HCT116 (cell line): ENCODE results near the gene ISCU. TPM values are rescaled to one million over a fixed set of nuclear protein-coding genes. Genes with fewer than 3 reads are reported as not detected.

ENCODE experiments used
- ATAC-seq: fragments of 200-7000 bp; cut with Tn5 transposase; 2 replicates; pipeline ENCODE4 v1.9.1; 2020; ENCODE audit warnings: mild to moderate bottlenecking, moderate library complexity
- BruUV-seq: library from RNA; stranded (reverse); fragments of 400-500 nt; replicated peaks from 2 replicates; lab custom pipeline; 2021; lab: Mats Ljungman, UMichigan
- CTCF ChIA-PET: fragments of 300-600 bp; sonication (Branson Sonifier 250); formaldehyde crosslinking; loops from one replicate; lab custom pipeline; 2021; ENCODE audit warnings: antibody characterized with exemption; lab: Charles Lee
- POLR2A ChIA-PET: fragments of 300-600, 350-600 bp; sonication (Branson Sonifier 250); formaldehyde crosslinking; loops from one replicate; lab custom pipeline; 2021; ENCODE audit warnings: antibody characterized with exemption; lab: Charles Lee
- RAD21 ChIA-PET, 2 experiments: fragments of 300-600 bp; sonication (Branson Sonifier 250); formaldehyde crosslinking; loops; one replicate each; lab custom pipeline; 2023; ENCODE audit warnings: low total read pairs in 2 of 2; ENCODE audit not compliant: uncharacterized antibody in 2 of 2, unreplicated experiment in 2 of 2, low non-redundant PET in 1 of 2; lab: Charles Lee
- DNase-seq: peaks from one replicate; pipeline ENCODE4 v3.0.0-alpha.2; 2010; ENCODE audit warnings: low read depth, low spot score
- H2AFZ ChIP-seq: fragments of 200-600 bp; shearing (Covaris generic), sonication (generic); 2 replicates; pipeline ENCODE4 v1.6.1; 2017; ENCODE audit warnings: low read depth, mixed run types, mixed read lengths, antibody characterized with exemption, low read length; ENCODE audit not compliant: poor library complexity, severe bottlenecking
- H3K27ac ChIP-seq: 2 replicates; pipeline ENCODE4 v1.5.1; 2012; ENCODE audit warnings: low read depth, low read length
- H3K27me3 ChIP-seq: fragments of 200-600 bp; sonication (generic); 2 replicates; pipeline ENCODE4 v1.6.1; 2016; ENCODE audit warnings: mixed run types, low read length, mixed read lengths; ENCODE audit not compliant: insufficient read depth
- H3K36me3 ChIP-seq, 2 experiments: fragments of 200-500 bp in 1 of 2; fragments of 200-600 bp in 1 of 2; sonication (Bioruptor generic) in 1 of 2; sonication (generic) in 1 of 2; 2 replicates each; pipeline versions ENCODE4 v1.5.1 to v1.6.1; 2014 to 2016; ENCODE audit warnings: low read length in 2 of 2, inconsistent platforms in 1 of 2, mixed read lengths in 1 of 2, mixed run types in 1 of 2; ENCODE audit not compliant: insufficient read depth in 2 of 2, control insufficient read depth in 1 of 2
- H3K4me1 ChIP-seq, 2 experiments: fragments of 200-600 bp in 1 of 2; sonication (generic) in 1 of 2; 2 replicates each; pipeline versions ENCODE4 v1.5.1 to v1.6.1; 2012 to 2017; ENCODE audit warnings: low read length in 2 of 2, inconsistent platforms in 1 of 2, mild to moderate bottlenecking in 1 of 2, mixed read lengths in 1 of 2, mixed run types in 1 of 2, moderate library complexity in 1 of 2; ENCODE audit not compliant: insufficient read depth in 2 of 2, control insufficient read depth in 1 of 2
- H3K4me2 ChIP-seq: fragments of 200-600 bp; sonication (generic); 2 replicates; pipeline ENCODE4 v1.6.1; 2017; ENCODE audit warnings: mixed run types, low read length, mixed read lengths
- H3K4me3 ChIP-seq, 2 experiments: fragments of 200-600 bp in 1 of 2; sonication (generic) in 1 of 2; replicated peaks in 1 of 2; 2 replicates each; pipeline ENCODE4 v1.5.1; 2011 to 2016; ENCODE audit warnings: low read length in 2 of 2, control low read depth in 1 of 2, low read depth in 1 of 2, mild to moderate bottlenecking in 1 of 2, mixed read lengths in 1 of 2, mixed run types in 1 of 2
- H3K79me2 ChIP-seq: fragments of 200-600 bp; sonication (generic); 2 replicates; pipeline ENCODE4 v1.6.1; 2017; ENCODE audit warnings: mild to moderate bottlenecking, mixed run types, low read length, moderate library complexity, mixed read lengths; ENCODE audit not compliant: insufficient read depth
- H3K9ac ChIP-seq: fragments of 200-600 bp; sonication (generic); 2 replicates; pipeline ENCODE4 v1.6.1; 2016; ENCODE audit warnings: low read length, mixed read lengths
- H3K9me2 ChIP-seq: fragments of 200-600 bp; sonication (generic), shearing (Covaris generic); 2 replicates; pipeline ENCODE4 v1.6.1; 2017; ENCODE audit warnings: mixed run types, mild to moderate bottlenecking, moderate library complexity; ENCODE audit not compliant: insufficient read depth
- H3K9me3 ChIP-seq, 2 experiments: fragments of 200-500 bp in 1 of 2; fragments of 200-600 bp in 1 of 2; sonication (Bioruptor generic) in 1 of 2; sonication (generic) in 1 of 2; 2 replicates each; pipeline ENCODE4 v1.6.1; 2014 to 2017; ENCODE audit warnings: low read length in 2 of 2, mixed read lengths in 2 of 2, inconsistent platforms in 1 of 2, low read depth in 1 of 2, mild to moderate bottlenecking in 1 of 2, mixed run types in 1 of 2, moderate library complexity in 1 of 2; ENCODE audit not compliant: control insufficient read depth in 1 of 2, insufficient read depth in 1 of 2
- H4K20me1 ChIP-seq: fragments of 200-600 bp; sonication (generic), shearing (Covaris generic); 2 replicates; pipeline ENCODE4 v1.6.1; 2017; ENCODE audit warnings: mixed run types, mild to moderate bottlenecking, moderate library complexity; ENCODE audit not compliant: insufficient read depth
- ATF3 ChIP-seq: IDR thresholded peaks from 2 replicates; pipeline ENCODE4 v1.6.1; 2012
- CBX3 ChIP-seq: IDR thresholded peaks from 2 replicates; pipeline ENCODE4 v1.6.1; 2012; ENCODE audit warnings: low read depth
- CEBPB ChIP-seq: IDR thresholded peaks from 2 replicates; pipeline ENCODE4 v1.6.1; 2012; ENCODE audit warnings: low read depth
- CTCF ChIP-seq, 3 experiments: fragments of 200-600 bp in 1 of 3; sonication (generic) in 1 of 3; IDR thresholded peaks in 2 of 3; conservative IDR thresholded peaks in 1 of 3; 2 replicates each; pipeline ENCODE4 v1.5.1; 2012 to 2017; ENCODE audit warnings: low read depth in 2 of 3, low read length in 2 of 3, antibody characterized with exemption in 1 of 3, borderline replicate concordance in 1 of 3, control low read depth in 1 of 3, mild to moderate bottlenecking in 1 of 3, mixed read lengths in 1 of 3, mixed run types in 1 of 3, moderate library complexity in 1 of 3; ENCODE audit not compliant: insufficient read depth in 1 of 3
- EZH2phosphoT487 ChIP-seq: fragments of 200-600 bp; IDR thresholded peaks from 2 replicates; pipeline ENCODE4 v1.6.1; 2018; ENCODE audit warnings: antibody characterized with exemption, borderline replicate concordance
- FOSL1 ChIP-seq: IDR thresholded peaks from 2 replicates; pipeline ENCODE4 v1.6.1; 2012; ENCODE audit warnings: low read depth
- JUND ChIP-seq: IDR thresholded peaks from 2 replicates; pipeline ENCODE4 v1.6.1; 2012
- POLR2A ChIP-seq: IDR thresholded peaks from 2 replicates; pipeline ENCODE4 v1.7.0; 2011; ENCODE audit warnings: borderline replicate concordance; ENCODE audit not compliant: insufficient read depth, insufficient read length; ENCODE audit errors: extremely low read depth
- POLR2AphosphoS5 ChIP-seq: IDR thresholded peaks from 2 replicates; pipeline ENCODE4 v1.6.1; 2011; ENCODE audit warnings: mild to moderate bottlenecking, low read depth, low read length, moderate library complexity
- RAD21 ChIP-seq: IDR thresholded peaks from 2 replicates; pipeline ENCODE4 v1.6.1; 2012; ENCODE audit warnings: low read depth, mild to moderate bottlenecking
- SP1 ChIP-seq: IDR thresholded peaks from 2 replicates; pipeline ENCODE4 v1.6.1; 2012; ENCODE audit warnings: low read depth
- ZBTB33 ChIP-seq: IDR thresholded peaks from 2 replicates; pipeline ENCODE4 v1.6.1; 2011; ENCODE audit warnings: mild to moderate bottlenecking, low read length, moderate library complexity; ENCODE audit not compliant: insufficient replicate concordance; ENCODE audit errors: extremely low read depth
- ZNF274 ChIP-seq: fragments of 200-500 bp; sonication (Bioruptor generic); IDR thresholded peaks from 2 replicates; pipeline ENCODE4 v1.6.1; 2014; ENCODE audit warnings: mild to moderate bottlenecking, low read depth, low read length, inconsistent platforms
- intact Hi-C: fragments of 100-400 bp; cut with micrococcal nuclease; formaldehyde crosslinking; loops from 2 replicates; pipeline ENCODE4 v1.10.0; 2022
- total RNA-seq: library from RNA; stranded (reverse); gene quantifications from one replicate; pipeline ENCODE4 v1.2.1, GENCODE V29; 2021; ENCODE audit not compliant: unreplicated experiment

Gene ISCU
- total RNA-seq, 1 experiment from 2014 or later, result 89.6 TPM

GRCh38 chr12:108578813-108579212 lies 16.4 kb downstream of the ISCU start:
- no peak for ATAC-seq
- Histone ChIP-seq H3K4me1 (no peaks in the 10 kb centered on the region), H3K4me2 (no peak overlapping the region), H2AFZ (no peak overlapping the region), H3K4me3 (no peak overlapping the region), H3K9me2 (no peaks in the 10 kb centered on the region), H4K20me1 (no peaks in the 10 kb centered on the region), H3K27me3 (no peaks in the 10 kb centered on the region), H3K27ac (no peak overlapping the region), H3K9me3 (no peaks in the 10 kb centered on the region), H3K79me2 (no peaks in the 10 kb centered on the region), H3K9ac (no peak overlapping the region), H3K36me3 (no peaks in the 10 kb centered on the region)
- BruUV-seq, result no TSS peak
- CTCF ChIA-PET, result no interaction called here
- POLR2A ChIA-PET, result no interaction called here
- no peak for TF ChIP-seq SP1
- no peak for TF ChIP-seq ZNF274
- no peak for TF ChIP-seq CEBPB
- no peak for TF ChIP-seq ATF3
- TF ChIP-seq POLR2AphosphoS5, result no peak
- TF ChIP-seq ZBTB33, result no peak
- TF ChIP-seq JUND, result no peak
- TF ChIP-seq EZH2phosphoT487, result no peak
- no peak for TF ChIP-seq CBX3
- TF ChIP-seq CTCF (IDR thresholded peaks at IDR 0.05 in 2 of 3, conservative IDR thresholded peaks at IDR 0.05 in 1 of 3; ENCODE audit: borderline replicate concordance in 1 of 3, insufficient read depth in 1 of 3, low read depth in 2 of 3, low read length in 2 of 3), result no peak
- no peak for TF ChIP-seq RAD21
- no peak for TF ChIP-seq FOSL1
- no peak for TF ChIP-seq POLR2A
- RAD21 ChIA-PET, result no interaction called here
- DNase-seq, result no peak
- intact Hi-C loops, result no loop called here
